ENCODE results near the gene BLM. TPM values are rescaled to one million over a fixed set of nuclear protein-coding genes. Genes with fewer than 3 reads are reported as not detected.
A peak's percentile ranks its signal among the peaks of the same experiment; 100 is the strongest.

The BLM gene
- total RNA-seq, 1 donor from 2014 or later: 1.5 TPM

- no peak overlapping the region for H3K4me3 ChIP-seq
- no peaks in the 10 kb centered on the region for H3K4me1 ChIP-seq
- intact Hi-C loops (cut with DNase I): no loop called here
- no peaks in the 10 kb centered on the region for H3K36me3 ChIP-seq
- DNase-seq: no peak
- H3K27me3 ChIP-seq: no peaks in the 10 kb centered on the region
- TF ChIP-seq CTCF (IDR thresholded peaks at IDR 0.05): no peak
- no peak for ATAC-seq
- no peak overlapping the region for H3K27ac ChIP-seq
- H3K9me3 ChIP-seq: no peaks in the 10 kb centered on the region
These were observed 26.6 kb upstream of the BLM start for GRCh38 chr15:90690585-90690984.

- H3K36me3 ChIP-seq: no peaks in the 10 kb centered on the region
- intact Hi-C loops (cut with DNase I): no loop called here
- no peak overlapping the region for H3K4me3 ChIP-seq
- no peak for TF ChIP-seq CTCF (IDR thresholded peaks at IDR 0.05)
- H3K27me3 ChIP-seq: no peaks in the 10 kb centered on the region
- no peaks in the 10 kb centered on the region for H3K4me1 ChIP-seq
- DNase-seq: peak; percentile 4
- H3K9me3 ChIP-seq: no peaks in the 10 kb centered on the region
- no peak for ATAC-seq
- no peak overlapping the region for H3K27ac ChIP-seq
These were observed 25.8 kb upstream of the BLM start for GRCh38 chr15:90691369-90691768.

- Histone ChIP-seq H3K9me3 (no peaks in the 10 kb centered on the region), H3K27ac (no peak overlapping the region), H3K4me1 (no peaks in the 10 kb centered on the region), H3K4me3 (no peak overlapping the region), H3K27me3 (no peaks in the 10 kb centered on the region), H3K36me3 (no peaks in the 10 kb centered on the region)
- no peak for DNase-seq
- intact Hi-C loops (cut with DNase I): no loop called here
- ATAC-seq: no peak
- TF ChIP-seq CTCF (IDR thresholded peaks at IDR 0.05): no peak
These were observed 25.0 kb upstream of the BLM start for GRCh38 chr15:90691982-90692773.

- no peak for DNase-seq
- H3K27ac ChIP-seq: no peak overlapping the region
- H3K4me1 ChIP-seq: no peaks in the 10 kb centered on the region
- H3K36me3 ChIP-seq: no peaks in the 10 kb centered on the region
- H3K9me3 ChIP-seq: no peaks in the 10 kb centered on the region
- intact Hi-C loops (cut with DNase I): no loop called here
- H3K27me3 ChIP-seq: no peaks in the 10 kb centered on the region
- ATAC-seq: no peak
- no peak overlapping the region for H3K4me3 ChIP-seq
- TF ChIP-seq CTCF (IDR thresholded peaks at IDR 0.05): no peak
These were observed 22.2 kb upstream of the BLM start for GRCh38 chr15:90694987-90695386.

GRCh38 chr15:90697175-90697574 lies 20.0 kb upstream of the BLM start:
- DNase-seq (no peak), ATAC-seq (no peak)
- Histone ChIP-seq H3K4me1 (peaks cover 4% of the 10 kb centered on the region), H3K27ac (no peak overlapping the region), H3K9me3 (no peaks in the 10 kb centered on the region), H3K27me3 (no peaks in the 10 kb centered on the region), H3K36me3 (no peaks in the 10 kb centered on the region), H3K4me3 (no peak overlapping the region)
- intact Hi-C loops (cut with DNase I): no loop called here
- no peak for TF ChIP-seq CTCF (IDR thresholded peaks at IDR 0.05)
